Measurements from ENCODE around the gene ZNF750.

ZNF750 gene

DNA sequence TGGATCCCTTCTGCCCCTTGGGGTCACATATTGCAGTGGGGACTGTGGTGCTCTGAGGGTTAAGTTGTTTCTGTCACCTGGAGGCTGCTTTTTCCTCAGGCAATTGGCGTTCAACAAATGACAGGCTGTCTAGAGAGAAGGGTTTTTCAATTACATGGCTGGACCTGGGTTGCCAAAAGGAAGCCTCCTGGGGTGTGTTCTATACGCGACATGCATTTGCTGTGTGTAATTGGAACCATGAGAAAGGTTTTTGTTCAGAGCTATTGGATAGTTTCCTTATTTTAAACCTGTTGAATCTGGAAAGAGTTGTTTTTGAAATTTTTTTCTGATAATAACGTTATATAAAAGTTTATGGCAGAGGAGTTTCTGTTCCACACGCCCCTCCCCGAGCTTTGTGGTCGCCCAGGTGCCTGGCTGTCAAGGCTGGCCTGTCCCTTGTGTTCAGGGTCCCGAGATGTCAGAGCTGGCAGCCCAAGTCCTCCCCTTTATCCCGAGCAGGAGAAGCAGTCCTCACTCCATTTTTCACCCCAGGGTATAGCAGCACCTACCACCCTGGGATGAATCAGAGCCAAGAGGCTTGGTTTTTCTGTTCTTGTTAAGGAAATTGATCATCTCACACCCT is 26.1 kb upstream of the ZNF750 start:
- TF ChIP-seq SIN3A (IDR thresholded peaks at IDR 0.05; ENCODE audit: borderline replicate concordance, insufficient read depth, low read length) (no peak), FOXP2 (optimal IDR thresholded peaks at IDR 0.05; ENCODE audit: borderline replicate concordance, extremely low read depth, extremely low read length, insufficient read depth) (no peak), TAF1 (IDR thresholded peaks at IDR 0.05; ENCODE audit: borderline replicate concordance, insufficient read depth, low read length) (no peak), POLR2AphosphoS5 (IDR thresholded peaks at IDR 0.05; ENCODE audit: low read depth, low read length) (no peak)
- TF ChIP-seq, protein P1, sequence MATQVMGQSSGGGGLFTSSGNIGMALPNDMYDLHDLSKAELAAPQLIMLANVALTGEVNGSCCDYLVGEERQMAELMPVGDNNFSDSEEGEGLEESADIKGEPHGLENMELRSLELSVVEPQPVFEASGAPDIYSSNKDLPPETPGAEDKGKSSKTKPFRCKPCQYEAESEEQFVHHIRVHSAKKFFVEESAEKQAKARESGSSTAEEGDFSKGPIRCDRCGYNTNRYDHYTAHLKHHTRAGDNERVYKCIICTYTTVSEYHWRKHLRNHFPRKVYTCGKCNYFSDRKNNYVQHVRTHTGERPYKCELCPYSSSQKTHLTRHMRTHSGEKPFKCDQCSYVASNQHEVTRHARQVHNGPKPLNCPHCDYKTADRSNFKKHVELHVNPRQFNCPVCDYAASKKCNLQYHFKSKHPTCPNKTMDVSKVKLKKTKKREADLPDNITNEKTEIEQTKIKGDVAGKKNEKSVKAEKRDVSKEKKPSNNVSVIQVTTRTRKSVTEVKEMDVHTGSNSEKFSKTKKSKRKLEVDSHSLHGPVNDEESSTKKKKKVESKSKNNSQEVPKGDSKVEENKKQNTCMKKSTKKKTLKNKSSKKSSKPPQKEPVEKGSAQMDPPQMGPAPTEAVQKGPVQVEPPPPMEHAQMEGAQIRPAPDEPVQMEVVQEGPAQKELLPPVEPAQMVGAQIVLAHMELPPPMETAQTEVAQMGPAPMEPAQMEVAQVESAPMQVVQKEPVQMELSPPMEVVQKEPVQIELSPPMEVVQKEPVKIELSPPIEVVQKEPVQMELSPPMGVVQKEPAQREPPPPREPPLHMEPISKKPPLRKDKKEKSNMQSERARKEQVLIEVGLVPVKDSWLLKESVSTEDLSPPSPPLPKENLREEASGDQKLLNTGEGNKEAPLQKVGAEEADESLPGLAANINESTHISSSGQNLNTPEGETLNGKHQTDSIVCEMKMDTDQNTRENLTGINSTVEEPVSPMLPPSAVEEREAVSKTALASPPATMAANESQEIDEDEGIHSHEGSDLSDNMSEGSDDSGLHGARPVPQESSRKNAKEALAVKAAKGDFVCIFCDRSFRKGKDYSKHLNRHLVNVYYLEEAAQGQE (IDR thresholded peaks at IDR 0.05; ENCODE audit: insufficient read depth in 1 of 2, low read depth in 2 of 2, low read length in 2 of 2) = no peak

DNA sequence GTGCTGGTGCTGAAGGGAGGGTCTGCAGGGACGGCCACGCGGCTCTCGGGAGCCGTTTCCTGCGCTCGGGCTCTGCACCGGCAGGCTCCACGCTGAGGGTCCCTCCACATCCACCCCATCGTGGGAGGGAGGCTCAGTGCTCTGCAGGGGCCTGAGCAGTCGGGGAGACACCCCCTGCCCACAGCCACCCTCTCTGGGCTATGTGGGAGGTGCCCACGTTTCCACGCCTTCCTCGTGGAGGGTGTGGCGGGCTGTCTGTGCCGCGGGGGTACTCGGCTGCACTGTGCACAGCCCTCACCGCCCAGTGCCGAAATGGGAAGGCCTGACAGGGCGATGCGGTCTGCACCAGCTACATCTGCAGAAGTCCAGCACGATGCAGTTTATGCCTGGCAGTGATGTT is 25.5 kb upstream of the ZNF750 start:
- TF ChIP-seq SIN3A (IDR thresholded peaks at IDR 0.05; ENCODE audit: borderline replicate concordance, insufficient read depth, low read length) (no peak), TAF1 (IDR thresholded peaks at IDR 0.05; ENCODE audit: borderline replicate concordance, insufficient read depth, low read length) (no peak), FOXP2 (optimal IDR thresholded peaks at IDR 0.05; ENCODE audit: borderline replicate concordance, extremely low read depth, extremely low read length, insufficient read depth) (no peak), POLR2AphosphoS5 (IDR thresholded peaks at IDR 0.05; ENCODE audit: low read depth, low read length) (no peak)
- TF ChIP-seq, protein P1 (IDR thresholded peaks at IDR 0.05; ENCODE audit: insufficient read depth in 1 of 2, low read depth in 2 of 2, low read length in 2 of 2) = no peak

DNA sequence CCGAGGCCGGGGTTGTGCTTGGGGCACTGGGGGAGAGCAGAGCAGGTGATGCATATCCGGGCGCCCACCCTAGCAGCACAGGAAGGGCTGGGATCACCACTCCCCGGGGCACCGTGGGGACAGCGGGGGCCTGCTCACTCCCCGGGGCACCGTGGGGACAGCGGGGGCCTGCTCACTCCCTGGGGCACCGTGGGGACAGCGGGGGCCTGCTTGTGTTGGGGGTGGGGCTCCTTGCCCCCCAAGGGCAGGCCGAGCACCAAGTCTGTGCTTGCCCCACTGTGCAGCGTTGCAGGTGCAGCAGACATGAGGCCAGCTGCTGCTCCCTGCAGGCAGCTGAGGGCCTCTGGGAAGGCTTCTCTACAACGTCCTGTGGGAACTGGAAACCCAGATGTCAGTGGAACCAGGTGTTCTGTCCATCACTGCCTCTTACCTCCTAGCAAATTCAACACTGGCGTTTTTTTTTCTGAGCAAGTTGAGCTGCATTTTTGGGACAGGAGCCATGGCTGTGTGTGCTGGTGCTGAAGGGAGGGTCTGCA is 25.0 kb upstream of the ZNF750 start:
- no peak for TF ChIP-seq TAF1 (IDR thresholded peaks at IDR 0.05; ENCODE audit: borderline replicate concordance, insufficient read depth, low read length)
- no peak for TF ChIP-seq POLR2AphosphoS5 (IDR thresholded peaks at IDR 0.05; ENCODE audit: low read depth, low read length)
- no peak for TF ChIP-seq SIN3A (IDR thresholded peaks at IDR 0.05; ENCODE audit: borderline replicate concordance, insufficient read depth, low read length)
- TF ChIP-seq, protein P1 (IDR thresholded peaks at IDR 0.05; ENCODE audit: insufficient read depth in 1 of 2, low read depth in 2 of 2, low read length in 2 of 2) = no peak

DNA sequence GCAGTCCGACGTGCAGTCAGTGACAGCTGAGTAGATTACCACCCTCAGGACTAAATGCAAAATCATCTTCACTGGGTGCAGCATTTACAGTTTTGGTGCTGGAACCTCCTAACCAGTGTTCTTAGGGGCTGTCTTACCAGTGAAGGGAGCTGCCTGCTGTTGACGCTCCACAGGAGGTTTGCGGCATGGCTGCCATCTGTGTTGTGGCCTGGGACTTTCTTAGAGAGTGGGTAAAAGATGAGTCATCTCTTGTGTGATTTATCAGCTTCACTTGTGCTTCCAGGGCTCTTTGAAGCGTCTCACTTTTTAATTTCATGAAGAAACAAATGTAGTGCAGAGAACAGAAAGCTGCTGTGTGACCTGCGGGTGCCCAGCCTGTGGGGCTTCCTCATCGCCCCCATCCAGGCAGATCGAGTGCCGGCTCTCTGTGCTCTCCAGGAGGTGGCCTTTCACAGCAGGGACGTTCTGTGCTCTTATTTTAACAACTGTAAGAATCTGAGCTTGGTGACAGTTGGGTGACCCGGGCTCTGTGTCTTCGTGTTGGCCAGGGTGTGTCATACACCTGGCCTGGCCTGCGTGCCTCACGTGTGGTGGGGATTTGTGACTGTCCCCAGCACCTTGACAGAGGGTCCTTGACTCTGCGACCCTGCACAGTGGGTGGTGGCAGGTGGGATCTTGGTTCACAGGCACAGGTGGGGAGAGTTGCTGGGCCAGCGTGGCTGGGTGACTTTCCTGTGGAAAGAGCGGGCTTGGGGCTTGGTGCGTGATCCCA is 24.3 kb upstream of the ZNF750 start:
- TF ChIP-seq TAF1 (IDR thresholded peaks at IDR 0.05; ENCODE audit: borderline replicate concordance, insufficient read depth, low read length) (no peak), POLR2AphosphoS5 (IDR thresholded peaks at IDR 0.05; ENCODE audit: low read depth, low read length) (no peak), FOXP2 (optimal IDR thresholded peaks at IDR 0.05; ENCODE audit: borderline replicate concordance, extremely low read depth, extremely low read length, insufficient read depth) (no peak), SIN3A (IDR thresholded peaks at IDR 0.05; ENCODE audit: borderline replicate concordance, insufficient read depth, low read length) (no peak)
- TF ChIP-seq, protein P1 (IDR thresholded peaks at IDR 0.05; ENCODE audit: insufficient read depth in 1 of 2, low read depth in 2 of 2, low read length in 2 of 2) = no peak
